ENCODE measurements around the gene MAML3. TPM values are rescaled to one million over a fixed set of nuclear protein-coding genes. Genes with fewer than 3 reads are reported as not detected.
A peak's percentile ranks its signal among the peaks of the same experiment; 100 is the strongest.

MAML3 gene
- total and polyA plus RNA-seq, 2 experiments from 2014 or later = 4.1 to 11.2 TPM

GRCh38 chr4:139763672-139764071 is 390.3 kb downstream of the MAML3 start:
- WGBS (ENCODE audit: low lambda C conversion rate, missing lambda C conversion rate) = 30% methylated on average over 2 of the region's 2 CpGs
- no peaks in the 10 kb centered on the region for H3K27me3 ChIP-seq
- peak overlapping the region; percentile 49 for H3K4me2 ChIP-seq
- H3K27ac ChIP-seq = peak overlapping the region; percentile 25
- peak; percentile 32 for DNase-seq (ENCODE audit: low spot score)
- H3K9me3 ChIP-seq (ENCODE audit: low read depth) = no peaks in the 10 kb centered on the region
- peaks cover 24% of the 10 kb centered on the region for H3K4me1 ChIP-seq (ENCODE audit: insufficient read depth)
- H3K79me2 ChIP-seq = peaks cover 4% of the 10 kb centered on the region
- no peak overlapping the region for H2AFZ ChIP-seq
- no peaks in the 10 kb centered on the region for H4K20me1 ChIP-seq (ENCODE audit: insufficient read depth, poor library complexity, severe bottlenecking)
- no peaks in the 10 kb centered on the region for H3K36me3 ChIP-seq (replicated peaks; ENCODE audit: insufficient read depth, low read depth)
- H3K4me3 ChIP-seq = no peak overlapping the region
- TF ChIP-seq EZH2phosphoT487 (IDR thresholded peaks at IDR 0.05; ENCODE audit: low read depth, severe bottlenecking, unreplicated experiment) (no peak), EZH2 (IDR thresholded peaks at IDR 0.05; ENCODE audit: borderline replicate concordance) (no peak), CTCF (IDR thresholded peaks at IDR 0.05; ENCODE audit: poor library complexity) (no peak)
- H3K9me2 ChIP-seq (replicated peaks; ENCODE audit: insufficient read depth) = no peaks in the 10 kb centered on the region

DNA sequence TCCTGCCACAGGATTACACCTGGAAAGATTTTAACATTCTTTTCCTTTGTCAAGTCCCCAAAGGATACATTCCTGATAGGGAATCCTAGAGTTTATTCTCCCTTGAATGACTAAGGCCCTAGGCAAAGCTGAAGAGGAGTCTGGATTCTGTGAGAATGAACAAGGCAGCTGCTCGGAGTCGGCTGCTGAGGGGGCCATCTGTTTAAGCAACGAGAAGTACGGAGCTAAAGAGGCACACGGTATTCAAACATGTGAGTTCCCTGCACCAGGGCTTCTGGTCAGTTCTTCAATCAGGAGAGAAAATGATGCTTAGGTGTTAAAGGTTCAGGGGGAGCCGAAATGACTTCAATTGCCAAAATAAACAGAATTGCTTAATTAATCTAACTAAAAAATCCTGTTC is 390.8 kb downstream of the MAML3 start:
- H3K9me2 ChIP-seq (replicated peaks; ENCODE audit: insufficient read depth) = no peaks in the 10 kb centered on the region
- no peak overlapping the region for H3K4me3 ChIP-seq
- DNase-seq (ENCODE audit: low spot score) = no peak
- H3K4me2 ChIP-seq = peak overlapping the region; percentile 49
- H3K79me2 ChIP-seq = peaks cover 4% of the 10 kb centered on the region
- no peaks in the 10 kb centered on the region for H3K27me3 ChIP-seq
- peaks cover 24% of the 10 kb centered on the region for H3K4me1 ChIP-seq (ENCODE audit: insufficient read depth)
- H3K9me3 ChIP-seq (ENCODE audit: low read depth) = no peaks in the 10 kb centered on the region
- no peak overlapping the region for H2AFZ ChIP-seq
- no peak for TF ChIP-seq EZH2phosphoT487 (IDR thresholded peaks at IDR 0.05; ENCODE audit: low read depth, severe bottlenecking, unreplicated experiment)
- no peak for TF ChIP-seq EZH2 (IDR thresholded peaks at IDR 0.05; ENCODE audit: borderline replicate concordance)
- no peak for TF ChIP-seq CTCF (IDR thresholded peaks at IDR 0.05; ENCODE audit: poor library complexity)
- peak overlapping the region; percentile 25 for H3K27ac ChIP-seq
- H4K20me1 ChIP-seq (ENCODE audit: insufficient read depth, poor library complexity, severe bottlenecking) = no peaks in the 10 kb centered on the region
- H3K36me3 ChIP-seq (replicated peaks; ENCODE audit: insufficient read depth, low read depth) = no peaks in the 10 kb centered on the region
- 43% methylated on average over 6 of the region's 6 CpGs for WGBS (ENCODE audit: low lambda C conversion rate, missing lambda C conversion rate)

DNA sequence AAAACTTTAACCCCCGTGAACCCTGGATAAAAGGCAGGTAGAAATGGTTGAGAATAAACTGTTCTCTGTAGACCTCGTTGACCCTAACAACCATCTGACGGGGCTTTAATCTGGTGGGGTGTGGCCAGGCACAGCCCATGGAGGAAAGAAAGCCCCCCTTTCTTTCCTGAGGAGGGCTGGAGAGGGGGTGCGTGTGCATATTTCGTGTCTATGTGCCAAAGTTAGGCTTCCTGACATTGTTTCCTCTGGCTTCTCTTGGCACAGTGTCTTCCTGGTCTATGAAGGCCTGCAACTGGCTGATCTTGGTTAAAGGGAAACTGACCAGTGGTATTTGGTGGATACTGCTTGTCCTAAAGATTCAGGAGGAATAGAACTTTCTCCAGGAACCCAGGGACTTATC is 391.3 kb downstream of the MAML3 start:
- Histone ChIP-seq H3K4me1 (ENCODE audit: insufficient read depth) (peaks cover 24% of the 10 kb centered on the region), H3K27ac (peak overlapping the region; percentile 25), H3K9me3 (ENCODE audit: low read depth) (no peaks in the 10 kb centered on the region), H3K27me3 (no peaks in the 10 kb centered on the region), H3K9me2 (replicated peaks; ENCODE audit: insufficient read depth) (no peaks in the 10 kb centered on the region), H3K4me2 (peak overlapping the region; percentile 49), H3K36me3 (replicated peaks; ENCODE audit: insufficient read depth, low read depth) (no peaks in the 10 kb centered on the region), H2AFZ (no peak overlapping the region), H4K20me1 (ENCODE audit: insufficient read depth, poor library complexity, severe bottlenecking) (no peaks in the 10 kb centered on the region), H3K79me2 (peaks cover 7% of the 10 kb centered on the region), H3K4me3 (no peak overlapping the region)
- no peak for TF ChIP-seq EZH2phosphoT487 (IDR thresholded peaks at IDR 0.05; ENCODE audit: low read depth, severe bottlenecking, unreplicated experiment)
- no peak for TF ChIP-seq CTCF (IDR thresholded peaks at IDR 0.05; ENCODE audit: poor library complexity)
- TF ChIP-seq EZH2 (IDR thresholded peaks at IDR 0.05; ENCODE audit: borderline replicate concordance) = no peak
- no peak for DNase-seq (ENCODE audit: low spot score)
- 66% methylated on average over 5 of the region's 5 CpGs for WGBS (ENCODE audit: low lambda C conversion rate, missing lambda C conversion rate)

DNA sequence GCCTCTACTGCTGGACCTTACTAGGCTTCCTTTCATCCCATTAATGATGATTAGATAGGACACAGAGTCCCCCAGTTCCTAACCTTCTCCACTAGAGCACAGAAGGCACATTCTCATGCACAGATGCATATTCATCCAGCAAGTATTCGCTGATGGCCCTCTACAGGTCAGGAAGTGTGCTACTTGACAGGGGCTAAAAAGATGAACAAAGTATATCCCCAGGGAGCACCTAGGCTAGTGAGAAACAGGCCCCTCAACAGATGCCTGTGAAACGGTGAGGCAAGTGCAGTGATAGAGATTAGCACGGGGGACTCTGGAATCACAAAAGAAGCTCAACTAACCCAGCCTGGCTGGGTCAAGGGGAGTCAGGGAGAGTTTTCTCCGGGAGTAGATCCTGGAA is 392.5 kb downstream of the MAML3 start:
- WGBS (ENCODE audit: low lambda C conversion rate, missing lambda C conversion rate) = 35% methylated on average over 4 of the region's 4 CpGs
- Histone ChIP-seq H3K4me2 (no peak overlapping the region), H3K9me3 (ENCODE audit: low read depth) (no peaks in the 10 kb centered on the region)

More for the DNA sequence above, 392.5 kb downstream of the MAML3 start:
- TF ChIP-seq EZH2phosphoT487 (IDR thresholded peaks at IDR 0.05; ENCODE audit: low read depth, severe bottlenecking, unreplicated experiment) (no peak), CTCF (IDR thresholded peaks at IDR 0.05; ENCODE audit: poor library complexity) (peak; percentile 9)
- no peak overlapping the region for H2AFZ ChIP-seq
- no peaks in the 10 kb centered on the region for H3K36me3 ChIP-seq (replicated peaks; ENCODE audit: insufficient read depth, low read depth)
- H3K79me2 ChIP-seq = peaks cover 7% of the 10 kb centered on the region
- H3K27me3 ChIP-seq = no peaks in the 10 kb centered on the region
- DNase-seq (ENCODE audit: low spot score) = no peak
- no peak overlapping the region for H3K4me3 ChIP-seq
- H3K4me1 ChIP-seq (ENCODE audit: insufficient read depth) = peaks cover 24% of the 10 kb centered on the region
- no peak overlapping the region for H3K27ac ChIP-seq
- H3K9me2 ChIP-seq (replicated peaks; ENCODE audit: insufficient read depth) = no peaks in the 10 kb centered on the region
- no peaks in the 10 kb centered on the region for H4K20me1 ChIP-seq (ENCODE audit: insufficient read depth, poor library complexity, severe bottlenecking)

Measured in hepatocyte (in vitro differentiated cells).